CD14-positive monocyte (primary cell): ENCODE data around the gene CCL22. TPM values are rescaled to one million over a fixed set of nuclear protein-coding genes. Genes with fewer than 3 reads are reported as not detected.
A peak's percentile ranks its signal among the peaks of the same experiment; 100 is the strongest.

Experiments
- DNase-seq, 3 donors: peaks; one replicate each; pipeline ENCODE4 v3.0.0-alpha.2; 2011 to 2022
- H2AFZ ChIP-seq: 2 replicates; pipeline ENCODE4 v1.6.0; 2012; ENCODE audit warnings: mild to moderate bottlenecking, low read depth, low read length, inconsistent platforms; ENCODE audit not compliant: insufficient read depth, poor library complexity, severe bottlenecking
- H3K27ac ChIP-seq, 2 donors: 1 replicate in 1 of 2; 2 replicates in 1 of 2; pipeline ENCODE4 v1.5.1; 2012 to 2013; ENCODE audit warnings: low read length in 2 of 2, control low read depth in 1 of 2, inconsistent platforms in 1 of 2, low read depth in 1 of 2, mild to moderate bottlenecking in 1 of 2
- H3K27me3 ChIP-seq, 2 donors: one replicate each; pipeline versions ENCODE4 v1.6.0 to v1.6.1; 2011 to 2013; ENCODE audit warnings: low read length in 2 of 2; ENCODE audit not compliant: control insufficient read depth in 2 of 2, insufficient read depth in 2 of 2
- H3K36me3 ChIP-seq, 2 donors: replicated peaks in 1 of 2; 1 replicate in 1 of 2; 2 replicates in 1 of 2; pipeline versions ENCODE4 v1.5.1 to v1.6.1; 2012 to 2013; ENCODE audit warnings: low read length in 2 of 2, control low read depth in 1 of 2, inconsistent platforms in 1 of 2, mild to moderate bottlenecking in 1 of 2; ENCODE audit not compliant: insufficient read depth in 2 of 2, control insufficient read depth in 1 of 2
- H3K4me1 ChIP-seq, 2 donors: 1 replicate in 1 of 2; 2 replicates in 1 of 2; pipeline versions ENCODE4 v1.5.1 to v1.6.1; 2012 to 2013; ENCODE audit warnings: low read length in 2 of 2, control low read depth in 1 of 2, inconsistent platforms in 1 of 2, mild to moderate bottlenecking in 1 of 2, moderate library complexity in 1 of 2; ENCODE audit not compliant: insufficient read depth in 2 of 2, control insufficient read depth in 1 of 2
- H3K4me2 ChIP-seq: replicated peaks from 2 replicates; pipeline ENCODE3; 2012; ENCODE audit warnings: low read length, moderate library complexity, mild to moderate bottlenecking; ENCODE audit not compliant: poor library complexity, severe bottlenecking; ENCODE audit errors: extremely low read depth
- H3K4me3 ChIP-seq, 3 experiments: fragments of 200-600 bp in 1 of 3; sonication (generic) in 1 of 3; replicated peaks in 1 of 3; 1 replicate in 2 of 3; 2 replicates in 1 of 3; pipeline ENCODE4 v1.5.1; 2011 to 2013; ENCODE audit warnings: low read length in 3 of 3, mild to moderate bottlenecking in 3 of 3, control low read depth in 2 of 3, low read depth in 2 of 3, inconsistent platforms in 1 of 3, moderate library complexity in 1 of 3
- H3K79me2 ChIP-seq: 2 replicates; pipeline ENCODE4 v1.6.0; 2012; ENCODE audit warnings: mild to moderate bottlenecking, control low read depth, inconsistent platforms, low read length, moderate library complexity; ENCODE audit not compliant: insufficient read depth
- H3K9ac ChIP-seq: 2 replicates; pipeline ENCODE4 v1.6.0; 2017; ENCODE audit warnings: low read length, mild to moderate bottlenecking; ENCODE audit not compliant: insufficient read depth, poor library complexity, severe bottlenecking
- H3K9me3 ChIP-seq, 2 donors: replicated peaks in 1 of 2; 1 replicate in 1 of 2; 2 replicates in 1 of 2; pipeline versions ENCODE4 v1.5.1 to v1.6.1; 2012 to 2013; ENCODE audit warnings: low read length in 2 of 2, control low read depth in 1 of 2; ENCODE audit not compliant: control insufficient read depth in 1 of 2, insufficient read depth in 1 of 2
- H4K20me1 ChIP-seq: 2 replicates; pipeline ENCODE4 v1.6.0; 2012; ENCODE audit warnings: mild to moderate bottlenecking, low read length, control low read depth, moderate library complexity; ENCODE audit not compliant: insufficient read depth
- H3K27ac Mint-ChIP-seq, 7 donors: one replicate each; pipeline ENCODE4 v1.8.0; 2020; ENCODE audit warnings: mild to moderate bottlenecking in 7 of 7, mixed read lengths in 7 of 7, moderate library complexity in 6 of 7, inconsistent platforms in 2 of 7
- H3K27me3 Mint-ChIP-seq, 3 donors: one replicate each; pipeline ENCODE4 v1.8.0; 2021 to 2022; ENCODE audit warnings: low read depth in 3 of 3, mild to moderate bottlenecking in 3 of 3, mixed read lengths in 3 of 3, moderate library complexity in 3 of 3, inconsistent platforms in 1 of 3
- H3K36me3 Mint-ChIP-seq, 2 donors: one replicate each; pipeline ENCODE4 v1.8.0; 2020; ENCODE audit warnings: mixed read lengths in 2 of 2, inconsistent platforms in 1 of 2, mild to moderate bottlenecking in 1 of 2
- H3K4me1 Mint-ChIP-seq: one replicate; pipeline ENCODE4 v1.8.0; 2020; ENCODE audit warnings: mild to moderate bottlenecking, mixed read lengths
- H3K4me3 Mint-ChIP-seq, 2 donors: one replicate each; pipeline ENCODE4 v1.8.0; 2020; ENCODE audit warnings: mild to moderate bottlenecking in 2 of 2, mixed read lengths in 2 of 2, moderate library complexity in 1 of 2
- H3K9me3 Mint-ChIP-seq, 7 donors: one replicate each; pipeline ENCODE4 v1.8.0; 2020 to 2022; ENCODE audit warnings: mixed read lengths in 7 of 7, mild to moderate bottlenecking in 6 of 7, moderate library complexity in 6 of 7, inconsistent platforms in 2 of 7
- CTCF ChIP-seq: fragments of 200-600 bp; IDR thresholded peaks from one replicate; pipeline ENCODE4 v1.8.0; 2022; ENCODE audit warnings: antibody characterized with exemption, mild to moderate bottlenecking
- WGBS: methylation state at CpG from one replicate; pipeline ENCODE4 v1.1.5; 2013; ENCODE audit warnings: missing lambda C conversion rate; ENCODE audit not compliant: insufficient coverage; 5-methylcytosine and 5-hydroxymethylcytosine counted together
- intact Hi-C, 2 donors: fragments of 100-400 bp; cut with micrococcal nuclease; formaldehyde crosslinking; loops; one replicate each; pipeline versions ENCODE4 v1.15.0 to v1.15.1; 2023
- polyA plus RNA-seq, 3 donors: library from polyadenylated mRNA; depleted of rRNA in 1 of 3; unstranded in 2 of 3; stranded (reverse) in 1 of 3; fragments of 300-500 nt in 2 of 3; fragments of >200 nt in 1 of 3; fragmentation: Illumina TruSeq in 2 of 3; gene quantifications; 1 replicate in 2 of 3; 2 replicates in 1 of 3; pipeline ENCODE4 v1.2.3, GENCODE V29; 2012 to 2021

CCL22 gene
- polyA plus RNA-seq, 3 donors = 0.04 to 0.18 (median 0.15) TPM

DNA sequence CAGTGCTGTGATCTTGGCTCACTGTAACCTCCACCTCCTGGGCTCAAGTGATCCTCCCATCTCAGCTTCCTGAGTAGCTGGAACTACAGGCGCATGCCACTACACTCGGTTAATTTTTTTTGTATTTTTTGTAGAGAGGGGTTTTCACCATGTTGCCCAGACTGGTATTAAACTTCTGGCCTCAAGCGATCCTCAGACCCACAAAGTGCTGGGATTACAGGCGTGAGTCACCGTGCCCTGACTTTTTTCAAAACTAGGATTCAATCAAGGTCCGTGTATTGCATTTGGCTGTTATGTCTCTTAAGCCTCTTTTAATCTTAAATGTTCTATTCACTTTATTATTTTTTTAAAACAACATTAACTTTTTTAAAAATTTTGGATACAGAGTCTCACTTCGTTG is 4.3 kb upstream of the CCL22 start:
- Mint-ChIP-seq H3K27me3 (peaks cover 13 to 31% (median 21%) of the 10 kb centered on the region in 3 donors), H3K36me3 (no peaks in the 10 kb centered on the region), H3K4me3 (no peak overlapping the region), H3K27ac (no peak overlapping the region), H3K9me3 (no peaks in the 10 kb centered on the region), H3K4me1 (peaks cover 22% of the 10 kb centered on the region)
- 96% methylated on average over 3 of the region's 7 CpGs for WGBS
- peaks cover 0 to 5% of the 10 kb centered on the region in 2 donors for H3K27me3 ChIP-seq
- H3K79me2 ChIP-seq = no peaks in the 10 kb centered on the region
- H3K4me1 ChIP-seq = peaks cover 23 to 27% of the 10 kb centered on the region in 2 donors
- DNase-seq = no peak
- no peak overlapping the region for H2AFZ ChIP-seq
- no peak overlapping the region for H3K27ac ChIP-seq
- intact Hi-C loops = no loop called here
- H3K9ac ChIP-seq = no peak overlapping the region
- H3K36me3 ChIP-seq = no peaks in the 10 kb centered on the region
- no peak for TF ChIP-seq CTCF
- H3K9me3 ChIP-seq = no peaks in the 10 kb centered on the region
- no peak overlapping the region for H3K4me3 ChIP-seq
- no peak overlapping the region for H3K4me2 ChIP-seq
- H4K20me1 ChIP-seq = no peaks in the 10 kb centered on the region

DNA sequence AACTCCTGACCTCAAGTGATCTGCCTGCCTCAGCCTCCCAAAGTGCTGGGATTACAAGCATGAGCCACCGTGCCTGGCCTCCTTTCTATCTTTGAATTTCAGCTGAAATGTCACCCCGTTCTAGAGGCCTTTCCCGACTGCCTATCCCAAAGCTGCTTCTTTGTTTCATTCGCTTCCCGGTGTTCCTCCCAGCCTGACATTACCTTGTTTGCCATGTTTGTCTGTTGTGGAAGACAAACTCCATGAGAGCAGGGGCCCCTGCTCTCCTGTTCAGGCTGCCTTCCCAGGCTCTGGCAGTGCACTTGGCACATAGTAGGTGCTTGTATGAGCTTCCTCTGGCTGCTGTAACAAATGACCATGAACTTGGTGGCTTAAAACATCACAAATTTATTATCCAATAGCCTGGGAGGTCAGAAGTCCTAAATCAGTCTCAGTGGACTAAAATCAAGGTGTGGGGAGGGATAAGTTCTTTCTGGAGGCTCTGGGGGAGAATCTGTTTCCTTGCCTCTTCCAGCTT is 2.6 kb upstream of the CCL22 start:
- WGBS = 98% methylated on average over 5 of the region's 5 CpGs
- Histone ChIP-seq H3K9ac (no peak overlapping the region), H3K27me3 (peaks cover 0 to 3% of the 10 kb centered on the region in 2 donors), H3K4me2 (no peak overlapping the region), H3K36me3 (no peaks in the 10 kb centered on the region), H3K4me1 (peaks cover 17 to 19% of the 10 kb centered on the region in 2 donors), H3K9me3 (no peaks in the 10 kb centered on the region), H3K79me2 (no peaks in the 10 kb centered on the region), H3K4me3 (no peak overlapping the region), H3K27ac (no peak overlapping the region), H2AFZ (no peak overlapping the region), H4K20me1 (no peaks in the 10 kb centered on the region)
- H3K27me3 Mint-ChIP-seq = peaks cover 10 to 22% (median 18%) of the 10 kb centered on the region in 3 donors
- DNase-seq = no peak
- TF ChIP-seq CTCF = no peak
- peak overlapping the region in 1 of 7 donors; percentile 23 for H3K27ac Mint-ChIP-seq
- intact Hi-C loops = no loop called here
- peaks cover 19% of the 10 kb centered on the region for H3K4me1 Mint-ChIP-seq
- no peaks in the 10 kb centered on the region for H3K9me3 Mint-ChIP-seq
- no peaks in the 10 kb centered on the region for H3K36me3 Mint-ChIP-seq
- peak overlapping the region in 1 of 2 donors; percentile 13 for H3K4me3 Mint-ChIP-seq
